ENCODE measurements around the gene KRTAP25-1.

Gene KRTAP25-1

DNA sequence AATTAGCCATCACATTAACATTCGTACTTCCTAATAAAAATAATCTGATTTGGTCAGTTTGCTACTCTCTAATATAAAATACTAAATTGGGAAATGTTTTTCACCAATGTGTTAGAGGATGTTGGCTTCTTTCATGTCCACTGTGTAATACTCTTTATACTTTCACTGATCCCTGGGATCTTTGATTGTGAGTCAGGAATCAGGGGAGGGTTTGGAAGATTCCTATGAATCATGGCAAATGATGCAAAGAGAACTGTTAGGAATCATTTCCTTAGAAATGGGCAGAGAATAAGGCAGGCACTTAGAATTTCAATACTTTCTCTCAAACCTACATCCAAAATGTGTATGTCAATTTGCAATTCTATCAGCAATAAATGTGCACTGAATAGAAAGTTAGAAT, 37.5 kb downstream of the KRTAP25-1 start:
- Histone ChIP-seq H3K4me2 (ENCODE audit: low read depth, low read length, poor library complexity, severe bottlenecking) (no peak overlapping the region), H3K79me2 (ENCODE audit: insufficient read depth, low read length) (no peaks in the 10 kb centered on the region), H3K9me2 (replicated peaks; ENCODE audit: insufficient read depth, low read length) (no peaks in the 10 kb centered on the region), H3K4me3 (ENCODE audit: insufficient read depth, low read length, poor library complexity, severe bottlenecking) (no peak overlapping the region), H3K36me3 (ENCODE audit: low read length) (no peaks in the 10 kb centered on the region), H3K27ac (ENCODE audit: low read depth, low read length) (no peak overlapping the region), H3F3A (ENCODE audit: insufficient read depth) (no peaks in the 10 kb centered on the region), H3K9ac (ENCODE audit: low read length) (no peak overlapping the region), H4K20me1 (ENCODE audit: low read depth, low read length) (no peaks in the 10 kb centered on the region), H3K9me3 (ENCODE audit: insufficient read depth, low read length) (no peaks in the 10 kb centered on the region), H2AFZ (ENCODE audit: low read depth, low read length, severe bottlenecking) (no peak overlapping the region), H3K27me3 (ENCODE audit: low read length) (no peaks in the 10 kb centered on the region)
- TF ChIP-seq CTCF (IDR thresholded peaks at IDR 0.05; ENCODE audit: insufficient read depth, low read length, poor library complexity, severe bottlenecking): no peak
- TF ChIP-seq EZH2phosphoT487 (conservative IDR thresholded peaks at IDR 0.05; ENCODE audit: low read length): no peak

GRCh38 chr21:30249936-30250335, 39.4 kb downstream of the KRTAP25-1 start:
- Histone ChIP-seq H3K79me2 (ENCODE audit: insufficient read depth, low read length) (no peaks in the 10 kb centered on the region), H2AFZ (ENCODE audit: low read depth, low read length, severe bottlenecking) (no peak overlapping the region), H3K36me3 (ENCODE audit: low read length) (no peaks in the 10 kb centered on the region), H3K4me2 (ENCODE audit: low read depth, low read length, poor library complexity, severe bottlenecking) (no peak overlapping the region), H3K27me3 (ENCODE audit: low read length) (no peaks in the 10 kb centered on the region), H3K9me3 (ENCODE audit: insufficient read depth, low read length) (no peaks in the 10 kb centered on the region), H3K27ac (ENCODE audit: low read depth, low read length) (no peak overlapping the region), H3F3A (ENCODE audit: insufficient read depth) (no peaks in the 10 kb centered on the region), H3K4me3 (ENCODE audit: insufficient read depth, low read length, poor library complexity, severe bottlenecking) (no peak overlapping the region), H3K9ac (ENCODE audit: low read length) (no peak overlapping the region), H3K9me2 (replicated peaks; ENCODE audit: insufficient read depth, low read length) (no peaks in the 10 kb centered on the region), H4K20me1 (ENCODE audit: low read depth, low read length) (no peaks in the 10 kb centered on the region)
- TF ChIP-seq CTCF (IDR thresholded peaks at IDR 0.05; ENCODE audit: insufficient read depth, low read length, poor library complexity, severe bottlenecking): no peak
- TF ChIP-seq EZH2phosphoT487 (conservative IDR thresholded peaks at IDR 0.05; ENCODE audit: low read length): no peak

- H2AFZ ChIP-seq (ENCODE audit: low read depth, low read length, severe bottlenecking): no peak overlapping the region
- no peaks in the 10 kb centered on the region for H3K36me3 ChIP-seq (ENCODE audit: low read length)
- no peak overlapping the region for H3K4me3 ChIP-seq (ENCODE audit: insufficient read depth, low read length, poor library complexity, severe bottlenecking)
- H4K20me1 ChIP-seq (ENCODE audit: low read depth, low read length): no peaks in the 10 kb centered on the region
- H3K9me2 ChIP-seq (replicated peaks; ENCODE audit: insufficient read depth, low read length): no peaks in the 10 kb centered on the region
- no peaks in the 10 kb centered on the region for H3F3A ChIP-seq (ENCODE audit: insufficient read depth)
- no peaks in the 10 kb centered on the region for H3K9me3 ChIP-seq (ENCODE audit: insufficient read depth, low read length)
- TF ChIP-seq CTCF (IDR thresholded peaks at IDR 0.05; ENCODE audit: insufficient read depth, low read length, poor library complexity, severe bottlenecking) (no peak), EZH2phosphoT487 (conservative IDR thresholded peaks at IDR 0.05; ENCODE audit: low read length) (no peak)
- no peak overlapping the region for H3K4me2 ChIP-seq (ENCODE audit: low read depth, low read length, poor library complexity, severe bottlenecking)
- no peak overlapping the region for H3K9ac ChIP-seq (ENCODE audit: low read length)
- H3K79me2 ChIP-seq (ENCODE audit: insufficient read depth, low read length): no peaks in the 10 kb centered on the region
- H3K27me3 ChIP-seq (ENCODE audit: low read length): no peaks in the 10 kb centered on the region
- H3K27ac ChIP-seq (ENCODE audit: low read depth, low read length): no peak overlapping the region
Measured at GRCh38 chr21:30248844-30249243, 40.5 kb downstream of the KRTAP25-1 start.

All from SU-DHL-6 (cell line).